ENCODE results near the gene OR10A4.

The OR10A4 gene

GRCh38 chr11:6926208-6927029, 50.0 kb downstream of the OR10A4 start, which contains the start of gene ZNF215:
ZNF215 (plus strand) TSS chr11:6926426; CDS start chr11:6932273, 5,847 bp downstream.
- H3K4me3 ChIP-seq (ENCODE audit: low read depth, low read length): peak within 1 kb of the TSS; percentile 71
- POLR2A ChIA-PET: interaction anchor here (1.0 to 1.3 kb wide), 2 partner anchors 11 to 13 kb away, joined by 3 to 4 read pairs; no protein-coding TSS in a partner anchor
- H3K27ac ChIP-seq (ENCODE audit: extremely low read depth, low read depth, low read length): peak within 1 kb of the TSS; percentile 75
- no peaks in the 10 kb centered on the region for H3K9me3 ChIP-seq (ENCODE audit: control insufficient read depth, insufficient read depth, low read depth, low read length)
- H3K4me1 ChIP-seq (ENCODE audit: control insufficient read depth, insufficient read depth, low read length): no peaks in the 10 kb centered on the region
- CTCF ChIA-PET: interaction anchor here (0.6 to 1.2 kb wide), 6 partner anchors 30 to 1061 kb away, joined by 3 to 5 read pairs (median 4); partner anchors contain the start of gene EIF3F
- no peaks in the 10 kb centered on the region for H3K36me3 ChIP-seq (ENCODE audit: control insufficient read depth in 2 of 2, insufficient read depth in 1 of 2, low read length in 2 of 2)
- TF ChIP-seq ZFP37 (tag by site-specific recombination; IDR thresholded peaks at IDR 0.05): 0 out of 2 replicates have a peak, but pooled peaks have one; percentile 25
- no peak for TF ChIP-seq TSHZ1 (tag by site-specific recombination; IDR thresholded peaks at IDR 0.05; ENCODE audit: borderline replicate concordance)
- peak; percentile 18; the same call in 1 of the 2 replicates for TF ChIP-seq PBX3 (CRISPR knock-in tag; IDR thresholded peaks at IDR 0.05)
- no peak for TF ChIP-seq GLIS1 (tag by site-specific recombination; IDR thresholded peaks at IDR 0.05)
- TF ChIP-seq ZNF37A (tag by site-specific recombination; IDR thresholded peaks at IDR 0.05): no peak
- TF ChIP-seq ZSCAN23 (tag by site-specific recombination; IDR thresholded peaks at IDR 0.05): no peak
- peak; percentile 62 for TF ChIP-seq ZBTB26 (tag by site-specific recombination; optimal IDR thresholded peaks at IDR 0.05)
- peak; percentile 24; the same call in 1 of the 2 replicates for TF ChIP-seq ZNF366 (tag by site-specific recombination; conservative IDR thresholded peaks at IDR 0.05)
- TF ChIP-seq ZNF791 (tag by site-specific recombination; IDR thresholded peaks at IDR 0.05): no peak
- peak; percentile 92 for TF ChIP-seq ZBTB11 (tag by site-specific recombination; conservative IDR thresholded peaks at IDR 0.05; ENCODE audit: low read depth)
- TF ChIP-seq ZNF707 (tag by site-specific recombination; IDR thresholded peaks at IDR 0.05): no peak
- peak; percentile 93 for TF ChIP-seq ZFHX2 (tag by site-specific recombination; conservative IDR thresholded peaks at IDR 0.05)
- TF ChIP-seq ZNF114 (tag by site-specific recombination; IDR thresholded peaks at IDR 0.05): no peak
- TF ChIP-seq ZBTB10 (tag by site-specific recombination; IDR thresholded peaks at IDR 0.05): no peak; the same call in 1 of the 2 replicates
- no peak for TF ChIP-seq ZNF416 (tag by site-specific recombination; IDR thresholded peaks at IDR 0.05)
- no peak; the same call in 1 of the 2 replicates for TF ChIP-seq PRDM10 (tag by site-specific recombination; IDR thresholded peaks at IDR 0.05)
- TF ChIP-seq ZBTB8A (tag by site-specific recombination; IDR thresholded peaks at IDR 0.05): peak; percentile 41; the same call in 1 of the 2 replicates
- TF ChIP-seq ZNF2 (tag by site-specific recombination; IDR thresholded peaks at IDR 0.05): 0 out of 2 replicates have a peak, but pooled peaks have one; percentile 58
- TF ChIP-seq ZNF777 (tag by site-specific recombination; IDR thresholded peaks at IDR 0.05; ENCODE audit: borderline replicate concordance): peak; percentile 44; the same call in 1 of the 2 replicates
